Fibroblast of skin of right biceps (primary cell): Measurements from ENCODE around the gene TSPAN9.
"Not testable (repeated sequence)": the region's sequence is repeated elsewhere in the genome, so short reads cannot be mapped to it uniquely, and the experiment has no call there.

Source experiments
- DNase-seq: peaks from one replicate; pipeline ENCODE4 v3.0.0-alpha.2; 2013

TSPAN9 gene

DNA sequence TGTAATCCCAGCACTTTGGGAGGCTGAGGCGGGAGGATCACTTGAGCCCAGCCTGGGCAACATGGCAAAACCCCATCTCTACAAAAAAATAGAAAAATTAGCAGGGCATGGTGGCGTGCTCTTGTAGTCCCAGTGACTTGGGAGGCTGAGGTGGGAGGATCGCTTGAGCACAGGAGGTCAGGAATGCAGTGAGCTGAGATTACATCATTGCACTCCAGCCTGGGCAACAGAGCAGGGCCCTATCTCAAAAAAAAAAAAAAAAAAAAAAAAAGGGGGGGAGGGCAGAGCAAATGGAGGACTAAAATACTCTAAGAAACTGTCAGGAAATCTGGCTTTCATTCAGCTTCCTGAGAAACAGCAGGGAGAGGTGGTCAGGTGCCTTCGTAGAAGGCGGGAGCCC, 31.7 kb upstream of the TSPAN9 start:
- no peak for DNase-seq

DNA sequence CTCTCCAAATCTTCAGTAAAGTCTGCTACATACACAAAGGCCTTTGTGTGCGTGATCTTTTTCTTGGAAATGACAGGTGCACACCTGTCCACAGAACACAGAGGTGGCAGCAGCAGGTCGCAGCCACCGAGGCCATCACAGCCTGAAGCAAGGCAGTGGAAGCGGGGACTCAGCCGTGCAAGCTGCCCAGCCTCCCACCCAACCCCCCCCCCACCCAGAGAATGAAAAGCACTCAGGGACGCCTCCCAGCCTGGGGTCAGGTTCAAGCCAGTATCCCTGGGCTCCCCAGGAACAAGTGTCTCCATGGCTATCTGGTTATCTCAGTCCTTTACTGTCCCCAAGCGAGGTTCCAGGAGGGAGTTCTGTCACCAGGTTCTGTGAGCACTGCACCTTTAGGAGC, 31.2 kb upstream of the TSPAN9 start:
- DNase-seq, result no peak

DNA sequence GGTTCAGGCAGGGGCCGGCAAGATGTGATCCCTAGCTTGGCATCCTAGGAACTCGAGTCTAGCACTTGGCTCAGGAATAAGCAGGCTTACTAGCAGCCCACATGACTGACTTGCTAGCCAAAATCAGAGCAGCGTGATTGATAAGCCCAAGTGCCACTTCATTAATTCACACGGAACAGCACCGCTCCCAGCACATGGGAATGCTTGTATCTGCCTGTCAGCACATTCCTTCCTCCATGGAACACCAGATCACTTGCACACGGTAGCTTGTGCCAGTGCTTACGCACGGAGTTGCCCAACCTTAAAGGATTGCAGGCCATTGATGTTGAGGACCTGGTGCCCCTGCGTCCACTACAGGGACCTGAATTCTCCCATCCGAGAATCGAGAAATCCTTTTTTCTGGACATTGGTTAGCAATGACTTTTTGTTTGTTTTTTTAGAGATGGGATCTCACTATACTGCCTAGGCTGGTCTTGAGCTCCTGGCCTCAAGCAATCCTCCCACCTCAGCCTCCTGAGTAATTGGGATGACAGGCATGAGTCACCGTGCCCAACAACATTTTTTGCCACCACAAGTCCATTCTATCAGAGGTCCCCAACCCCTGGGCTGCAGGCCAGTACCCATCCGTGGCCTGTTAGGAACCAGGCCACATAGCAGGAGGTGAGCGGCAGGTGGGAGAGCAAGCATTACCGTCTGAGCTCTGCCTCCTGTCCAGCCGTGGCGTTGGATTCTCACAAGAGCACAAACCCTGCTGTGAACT, 30.6 kb upstream of the TSPAN9 start:
- DNase-seq, result no peak

GRCh38 chr12:3047961-3048360, 29.2 kb upstream of the TSPAN9 start:
- DNase-seq, result no peak

GRCh38 chr12:3048540-3048939, 28.6 kb upstream of the TSPAN9 start:
- DNase-seq, result no peak

GRCh38 chr12:3049176-3049575, 28.0 kb upstream of the TSPAN9 start:
- no peak for DNase-seq

- no peak for DNase-seq
Observed at GRCh38 chr12:3049611-3050249, 27.4 kb upstream of the TSPAN9 start.

DNA sequence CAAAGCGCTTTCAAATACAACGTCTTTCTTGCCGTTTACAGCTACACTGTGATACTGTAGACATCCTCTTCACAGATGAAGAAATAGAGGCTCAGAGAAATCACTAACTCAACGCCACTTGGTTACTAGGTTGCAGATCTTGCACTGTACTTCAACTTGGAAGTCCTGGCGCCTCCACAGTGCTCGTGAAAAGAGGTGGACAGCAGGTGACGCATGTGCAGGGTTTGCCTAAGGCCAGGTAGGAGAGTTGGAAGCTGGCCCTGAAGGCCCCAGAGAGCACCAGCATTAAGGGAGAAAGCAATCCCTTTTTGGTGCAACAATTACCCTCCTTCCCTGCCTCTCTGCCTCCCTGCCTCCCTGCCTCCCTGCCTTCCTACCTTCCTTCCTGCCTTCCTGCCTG, 22.8 kb upstream of the TSPAN9 start:
- no peak for DNase-seq

- no peak for DNase-seq
Observed at GRCh38 chr12:3055026-3055703, 22.0 kb upstream of the TSPAN9 start.

DNA sequence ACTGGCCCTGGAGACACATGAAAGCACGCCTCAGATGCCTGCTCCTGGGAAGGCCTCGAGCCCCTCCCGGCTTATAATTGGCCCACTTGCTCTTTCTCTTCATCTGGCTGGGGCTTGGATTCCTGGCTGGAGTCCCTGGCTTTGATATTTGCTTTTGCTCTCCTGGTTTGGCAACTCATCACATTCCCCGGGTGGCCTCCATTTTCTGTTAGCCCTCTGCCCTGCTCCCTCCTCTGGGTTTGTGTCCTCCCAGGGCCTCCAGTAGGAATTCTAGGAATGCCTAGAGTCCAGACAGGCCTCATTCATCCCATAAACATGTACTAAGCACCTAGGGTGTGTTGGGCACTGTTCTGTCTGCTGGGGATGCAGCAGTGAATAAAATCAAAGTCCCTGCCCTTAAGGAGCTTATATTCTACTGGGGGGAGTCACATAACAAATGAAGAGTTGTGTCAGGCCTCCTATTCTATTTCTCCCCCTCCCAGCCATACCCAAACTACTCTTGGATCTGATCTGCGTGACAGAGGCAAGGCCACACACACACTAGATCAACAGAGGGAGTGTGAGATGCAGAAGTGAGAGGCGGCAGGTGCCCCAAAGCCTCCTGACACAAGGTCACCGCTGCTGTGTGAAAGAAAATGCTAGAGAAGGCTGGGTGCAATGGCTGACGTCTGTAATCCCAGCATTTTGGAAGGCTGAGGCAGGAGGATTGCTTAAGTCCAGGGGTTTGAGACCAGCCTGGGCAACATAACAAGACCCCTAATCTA, 21.3 kb upstream of the TSPAN9 start:
- peak; percentile 62 for DNase-seq

DNA sequence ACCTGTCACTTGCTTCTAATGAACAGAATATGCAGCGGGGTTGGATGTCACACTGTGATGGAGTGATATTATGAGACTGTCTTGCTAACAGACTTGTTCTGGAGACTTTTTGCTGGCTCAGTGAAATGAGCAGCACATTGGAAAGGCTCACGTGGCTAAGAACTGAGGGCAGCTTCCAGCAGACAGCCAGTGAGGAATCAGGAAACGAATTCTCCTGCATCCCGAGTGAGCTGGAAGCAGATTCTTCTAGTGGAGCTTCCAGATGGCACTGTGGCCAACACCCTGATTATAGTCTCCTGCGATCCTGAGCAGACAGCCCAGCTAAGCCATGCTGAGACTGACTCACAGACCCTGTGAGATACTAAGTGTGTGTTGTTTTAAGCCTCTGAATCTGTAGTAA, 16.1 kb upstream of the TSPAN9 start:
- DNase-seq, result peak; percentile 49

- no peak for DNase-seq
Observed at GRCh38 chr12:3061501-3062215, 15.5 kb upstream of the TSPAN9 start.

DNA sequence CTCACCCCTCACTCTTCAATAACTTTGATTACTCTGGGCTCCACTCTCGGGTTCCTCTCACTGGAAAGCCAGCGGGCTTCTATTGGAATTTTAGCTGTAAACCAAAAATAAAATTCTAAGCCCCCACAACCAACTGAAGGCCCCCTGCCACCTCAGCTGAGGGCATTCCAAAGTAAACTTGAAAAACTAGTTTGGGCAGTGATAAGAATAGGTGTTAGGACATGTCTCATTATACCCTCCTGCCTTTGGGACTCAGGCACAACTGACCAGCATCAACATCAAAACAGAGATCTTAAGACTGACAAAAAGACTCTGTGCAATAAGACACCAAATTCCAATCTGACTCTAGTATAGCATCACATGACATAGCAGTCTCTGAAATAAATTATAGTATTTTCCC, 11.9 kb upstream of the TSPAN9 start:
- DNase-seq, result no peak

DNA sequence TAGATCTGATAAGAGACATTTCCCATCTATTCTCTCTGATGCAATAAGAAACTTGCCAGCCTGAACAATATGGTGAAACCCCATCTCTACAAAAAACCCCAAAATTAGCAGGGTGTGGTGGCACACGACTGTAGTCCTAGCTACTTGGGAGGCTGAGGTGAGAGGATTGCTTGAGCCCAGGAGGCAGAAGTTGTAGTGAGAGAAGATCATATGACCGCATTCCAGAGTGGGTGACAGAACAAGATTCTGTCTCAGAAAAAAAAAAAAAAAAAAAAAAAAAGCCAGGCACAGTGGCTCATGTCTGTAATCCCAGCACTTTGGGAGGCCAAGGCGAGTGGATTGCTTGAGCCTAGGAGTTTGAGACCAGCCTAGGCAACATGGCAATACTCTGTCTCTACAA, 11.3 kb upstream of the TSPAN9 start:
- not testable (repeated sequence) for DNase-seq

DNA sequence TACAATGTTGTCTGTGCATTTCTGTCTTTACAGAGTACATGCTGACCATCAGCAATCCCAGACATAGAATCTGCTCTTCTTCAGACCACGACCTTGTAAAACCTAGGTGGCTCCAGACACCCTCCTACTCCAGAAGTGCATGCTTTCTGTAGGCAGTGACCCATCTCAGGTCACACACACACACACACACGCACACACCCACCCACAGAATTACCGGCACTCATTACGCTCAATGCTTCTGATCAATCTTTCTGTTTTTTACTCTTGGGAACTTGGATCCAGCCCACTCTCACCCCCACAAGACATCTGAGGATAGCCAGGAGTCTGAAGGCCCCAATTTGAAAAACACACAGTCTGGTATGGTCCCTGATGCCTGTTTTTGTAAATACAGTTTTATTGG, 7.5 kb upstream of the TSPAN9 start:
- DNase-seq, result no peak

GRCh38 chr12:3071107-3071506, 6.1 kb upstream of the TSPAN9 start:
- DNase-seq, result no peak

DNA sequence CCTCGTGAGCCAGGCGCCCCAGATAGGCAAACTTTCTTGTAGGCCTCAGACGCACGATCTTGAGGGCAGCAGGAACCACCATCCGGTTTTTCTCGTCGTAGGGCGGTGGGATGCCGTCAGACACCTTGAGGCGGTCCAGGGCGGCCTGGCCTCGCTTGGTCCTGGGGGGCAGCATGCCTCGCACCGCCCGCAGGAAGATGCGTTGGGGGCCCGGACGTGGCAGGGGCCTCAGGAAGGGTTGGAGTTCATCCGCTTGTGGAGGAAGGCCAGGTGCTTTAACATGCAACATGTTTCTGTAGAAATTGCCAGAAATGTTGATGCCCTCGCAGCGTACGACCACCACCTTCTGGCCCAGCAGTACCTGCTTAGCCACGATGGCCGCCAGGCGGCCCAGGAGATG, 5.5 kb upstream of the TSPAN9 start:
- no peak for DNase-seq

DNA sequence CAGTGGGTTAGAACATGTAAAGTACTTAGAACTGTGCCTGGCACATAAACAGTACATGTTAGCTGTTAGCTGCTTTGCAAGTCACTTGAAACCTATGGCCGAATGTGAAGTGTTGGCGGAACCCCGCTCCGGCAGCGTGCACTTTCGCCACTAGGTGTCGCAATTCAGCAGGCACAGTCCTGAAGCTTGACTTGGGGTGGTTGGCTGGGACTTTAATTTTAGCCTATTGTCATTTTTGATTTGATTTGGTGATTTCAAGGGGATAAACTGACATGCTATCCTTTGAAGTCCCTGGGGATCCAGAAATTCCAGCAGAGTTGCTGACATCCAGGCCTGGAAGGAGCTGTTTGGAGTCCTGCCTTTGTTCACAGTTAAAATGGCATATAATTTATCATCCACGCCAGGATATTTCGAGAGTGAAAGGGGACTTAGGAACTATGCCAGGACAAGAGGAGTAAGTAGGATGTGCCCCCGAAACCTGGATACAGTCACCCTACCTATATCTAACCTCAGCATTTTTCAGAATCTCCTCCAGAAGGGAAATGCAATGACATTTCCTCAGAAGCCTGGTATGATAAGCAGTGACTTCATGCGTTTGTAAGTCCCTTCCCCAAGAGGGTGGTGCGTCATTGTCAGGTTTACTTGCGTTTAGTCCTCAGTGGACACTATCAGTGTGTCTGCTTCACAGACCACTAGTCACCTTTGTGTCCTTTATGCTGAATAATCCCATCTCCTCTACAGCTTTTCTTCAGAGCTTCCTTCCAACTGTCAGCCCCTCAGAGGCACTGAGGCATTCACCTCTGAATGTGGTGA, 3.5 kb upstream of the TSPAN9 start:
- DNase-seq, result peak; percentile 73

- DNase-seq, result no peak
Observed at GRCh38 chr12:3075315-3075714, 1.9 kb upstream of the TSPAN9 start.

- DNase-seq, result no peak
Observed at GRCh38 chr12:3077572-3078081, 448 bp downstream of the TSPAN9 start.

DNA sequence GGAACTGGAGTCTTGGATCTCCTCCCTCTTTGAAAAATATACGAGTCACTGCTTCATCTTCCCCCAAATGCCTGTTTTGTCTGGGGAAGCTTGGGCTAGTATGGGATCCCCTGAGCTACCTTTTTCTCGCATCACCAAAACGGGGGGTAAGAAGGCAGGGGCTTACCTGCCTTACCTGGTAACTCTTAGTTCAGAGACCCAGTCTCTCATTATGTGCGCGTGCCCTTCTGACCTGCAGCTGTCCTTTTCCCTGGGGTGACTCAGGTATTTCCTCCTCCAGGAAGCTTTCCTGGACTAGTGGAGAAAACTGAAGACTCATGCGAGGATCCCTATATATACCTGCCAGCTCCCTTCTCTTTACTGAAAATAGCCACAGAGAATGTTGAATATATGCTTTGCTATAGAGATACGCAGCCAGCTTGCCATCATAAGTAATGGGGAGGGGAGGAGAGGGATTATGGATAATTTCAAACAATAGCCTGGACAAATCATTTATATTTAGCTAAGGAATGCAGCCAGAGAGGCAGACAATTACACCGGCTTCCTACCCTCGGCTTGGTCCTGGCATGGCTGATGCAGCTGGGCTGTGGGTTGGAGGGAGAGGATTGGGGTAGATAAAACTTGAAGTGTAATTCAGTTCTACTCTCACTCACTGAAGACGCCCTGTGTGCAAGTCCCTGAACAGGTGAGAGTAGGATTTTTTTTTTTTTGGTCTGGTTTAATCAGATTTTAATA, 1.1 kb downstream of the TSPAN9 start:
- DNase-seq, result no peak
